K562 (cell line): ENCODE results near the gene AP2S1. TPM values are rescaled to one million over a fixed set of nuclear protein-coding genes. Genes with fewer than 3 reads are reported as not detected.
A peak's percentile ranks its signal among the peaks of the same experiment; 100 is the strongest.

Experiments
- ATAC-seq: fragments of 200-7000 bp; cut with Tn5 transposase; 3 replicates; pipeline ENCODE4 v1.9.1; 2020; ENCODE audit warnings: moderate library complexity
- BruUV-seq: library from RNA; stranded (reverse); fragments of 400-500 nt; replicated peaks from 2 replicates; lab custom pipeline; 2021; lab: Mats Ljungman, UMichigan
- CTCF ChIA-PET: fragments of 300-600 bp; formaldehyde crosslinking; extraction: SDS; loops from one replicate; lab custom pipeline; 2021; ENCODE audit warnings: low intra/inter-chr PET ratio; lab: Yijun Ruan, JAX
- POLR2A ChIA-PET: fragments of 300-600, 350-650 bp; sonication (Branson Sonifier 250); formaldehyde crosslinking; extraction: SDS; loops from one replicate; lab custom pipeline; 2021; ENCODE audit warnings: antibody characterized with exemption, inconsistent platforms; lab: Yijun Ruan, JAX
- DNase-seq, 4 experiments: peaks; one replicate each; pipeline versions ENCODE4 v3.0.0 to v3.0.0-alpha.2; 2011 to 2018; ENCODE audit warnings: low spot score in 3 of 4, mixed read lengths in 3 of 4; ENCODE audit errors: extremely low read depth in 1 of 4
- FAIRE-seq: peaks from 2 replicates; lab custom pipeline; 2011; peaks lifted over from hg19 to GRCh38; lab: Jason Lieb, UNC
- H2AFZ ChIP-seq: 2 replicates; pipeline ENCODE4 v1.6.0; 2011; ENCODE audit warnings: low read depth, low read length, control low read depth, inconsistent platforms
- H3K27ac ChIP-seq: fragments of 200-600 bp; 3 replicates; pipeline ENCODE4 v1.8.0; 2011; ENCODE audit warnings: low read depth, mild to moderate bottlenecking, control low read depth, inconsistent platforms, low read length, moderate library complexity, mixed read lengths; ENCODE audit errors: extremely low read depth
- H3K27me3 ChIP-seq, 2 experiments: fragments of 300-600 bp in 1 of 2; 2 replicates in 1 of 2; 3 replicates in 1 of 2; pipeline versions ENCODE4 v1.6.0 to v1.8.0; 2011; ENCODE audit warnings: inconsistent platforms in 2 of 2, low read length in 2 of 2, mild to moderate bottlenecking in 1 of 2, mixed read lengths in 1 of 2, moderate library complexity in 1 of 2; ENCODE audit not compliant: control insufficient read depth in 2 of 2, insufficient read depth in 2 of 2
- H3K36me3 ChIP-seq: fragments of 300-600 bp; 3 replicates; pipeline ENCODE4 v1.8.0; 2011; ENCODE audit warnings: mild to moderate bottlenecking, low read length, inconsistent platforms; ENCODE audit not compliant: control insufficient read depth, insufficient read depth
- H3K4me1 ChIP-seq, 2 experiments: fragments of 200-600 bp in 1 of 2; replicated peaks in 1 of 2; 2 replicates in 1 of 2; 3 replicates in 1 of 2; pipeline versions ENCODE4 v1.5.1 to v1.8.0; 2011; ENCODE audit warnings: inconsistent platforms in 2 of 2, low read length in 2 of 2, mild to moderate bottlenecking in 1 of 2, mixed read lengths in 1 of 2, moderate library complexity in 1 of 2; ENCODE audit not compliant: control insufficient read depth in 2 of 2, insufficient read depth in 2 of 2
- H3K4me2 ChIP-seq: 2 replicates; pipeline ENCODE4 v1.6.1; 2011; ENCODE audit warnings: low read length, control low read depth, inconsistent platforms, mixed read lengths; ENCODE audit not compliant: insufficient read depth
- H3K4me3 ChIP-seq: fragments of 200-600 bp; sonication (generic), shearing (Covaris generic); 2 replicates; pipeline ENCODE4 v1.5.1; 2016; ENCODE audit warnings: control low read depth, inconsistent platforms
- H3K79me2 ChIP-seq: fragments of 200-600 bp; 3 replicates; pipeline ENCODE4 v1.8.0; 2011; ENCODE audit warnings: low read length, inconsistent platforms; ENCODE audit not compliant: control insufficient read depth, insufficient read depth
- H3K9ac ChIP-seq, 2 experiments: 2 replicates each; pipeline versions ENCODE4 v1.6.0 to v1.6.1; 2011; ENCODE audit warnings: low read depth in 2 of 2, low read length in 2 of 2, control low read depth in 1 of 2, inconsistent platforms in 1 of 2, mild to moderate bottlenecking in 1 of 2, mixed read lengths in 1 of 2; ENCODE audit not compliant: insufficient read depth in 1 of 2
- H3K9me1 ChIP-seq: one replicate; pipeline ENCODE4 v1.6.0; 2011; ENCODE audit warnings: inconsistent platforms, mild to moderate bottlenecking, low read length, moderate library complexity; ENCODE audit not compliant: control insufficient read depth, insufficient read depth
- H3K9me3 ChIP-seq: replicated peaks from 2 replicates; pipeline ENCODE4 v1.5.1; 2011; ENCODE audit warnings: low read depth, low read length, inconsistent platforms; ENCODE audit not compliant: control insufficient read depth, insufficient read depth
- H4K20me1 ChIP-seq: replicated peaks from 2 replicates; pipeline ENCODE4 v1.6.1; 2011; ENCODE audit warnings: low read length, inconsistent platforms, mixed read lengths; ENCODE audit not compliant: control insufficient read depth, insufficient read depth
- COPS2 ChIP-seq: fragments of 450-650 bp; conservative IDR thresholded peaks from 2 replicates; pipeline ENCODE4 v1.6.1; 2016; ENCODE audit warnings: mild to moderate bottlenecking, moderate library complexity
- FOXA3 ChIP-seq, 2 experiments: fragments of 450-650 bp in 1 of 2; sonication (generic) in 1 of 2; formaldehyde crosslinking; IDR thresholded peaks in 1 of 2; conservative IDR thresholded peaks in 1 of 2; 2 replicates each; pipeline versions ENCODE4 v1.4.0 to v1.8.0; 2020 to 2022; ENCODE audit warnings: mild to moderate bottlenecking in 2 of 2, missing genetic modification reagents in 1 of 2
- NCOA6 ChIP-seq: fragments of 450-650 bp; IDR thresholded peaks from 2 replicates; pipeline ENCODE4 v1.6.1; 2017; ENCODE audit warnings: mild to moderate bottlenecking
- NCOR1 ChIP-seq: fragments of 450-650 bp; IDR thresholded peaks from 2 replicates; pipeline ENCODE4 v1.6.1; 2016; ENCODE audit warnings: mild to moderate bottlenecking, moderate library complexity
- NFE2 ChIP-seq: IDR thresholded peaks from 2 replicates; pipeline ENCODE4 v1.6.1; 2014; ENCODE audit warnings: antibody characterized with exemption, low read depth
- PRMT5 ChIP-seq: sonication (generic); formaldehyde crosslinking; IDR thresholded peaks from 2 replicates; pipeline ENCODE4 v1.5.0; 2020; ENCODE audit warnings: missing genetic modification reagents
- RBM15 ChIP-seq: fragments of 200-400 bp; formaldehyde crosslinking; IDR thresholded peaks from 2 replicates; pipeline ENCODE4 v1.6.1; 2018; ENCODE audit warnings: mild to moderate bottlenecking, low read length, moderate library complexity; ENCODE audit not compliant: insufficient read depth
- ZBTB7A ChIP-seq: IDR thresholded peaks from 2 replicates; pipeline ENCODE4 v1.6.1; 2011; ENCODE audit warnings: low read depth, mild to moderate bottlenecking, low read length, moderate library complexity, borderline replicate concordance; ENCODE audit not compliant: control insufficient read depth
- WGBS: fragments of 100-300 bp; shearing (Covaris generic); methylation state at CpG from one replicate; pipeline ENCODE4 v1.1.6; 2016; ENCODE audit warnings: low coverage, mixed read lengths; ENCODE audit not compliant: insufficient coverage; ENCODE audit errors: missing lambda C conversion rate; 5-methylcytosine and 5-hydroxymethylcytosine counted together
- in situ Hi-C: fragments of 300-500 bp; cut with MboI; formaldehyde crosslinking; loops from 4 replicates; pipeline ENCODE4 v1.15.0; 2018; ENCODE audit warnings: inconsistent platforms, mixed read lengths
- intact Hi-C: fragments of 100-400 bp; cut with micrococcal nuclease; formaldehyde crosslinking; loops from 2 replicates; pipeline ENCODE4 v1.14.2; 2022
- polyA plus RNA-seq, 8 experiments: library from polyadenylated mRNA; depleted of rRNA in 4 of 8; stranded (reverse) in 5 of 8; unstranded in 3 of 8; fragments of >200 nt; fragmentation: Nextera tagmentation in 2 of 8; fragmentation: Illumina TruSeq in 1 of 8; extraction: Ambion mirVana in 2 of 8; extraction: Trizol in 1 of 8; gene quantifications; 2 replicates each; pipeline versions ENCODE4 v1.2.1 to v1.2.3, GENCODE V29; 2011 to 2014; ENCODE audit warnings: inconsistent platforms in 1 of 8, missing spikeins in 1 of 8
- total RNA-seq, 7 experiments: library from RNA; depleted of rRNA in 6 of 7; stranded (reverse); fragments of >200 nt in 6 of 7; fragmentation: Illumina TruSeq in 2 of 7; extraction: Trizol in 2 of 7; gene quantifications; 2 replicates each; pipeline versions ENCODE4 v1.2.1 to v1.2.3, GENCODE V29; 2011 to 2021; ENCODE audit warnings: low replicate concordance in 1 of 7

Gene AP2S1
- total and polyA plus RNA-seq, 9 of the 15 experiments (the other 6 are each of a cell fraction or from before 2014, with no cell fraction given) = 32.4 to 294 (median 136) TPM

GRCh38 chr19:46847528-46847927, 3.1 kb downstream of the AP2S1 start:
- Histone ChIP-seq H3K27ac (no peak overlapping the region), H3K9me1 (no peaks in the 10 kb centered on the region), H4K20me1 (peaks cover 9% of the 10 kb centered on the region), H2AFZ (no peak overlapping the region), H3K36me3 (peaks cover 39% of the 10 kb centered on the region; the same call in 2 of the 3 replicates), H3K4me3 (no peak overlapping the region), H3K79me2 (peaks cover 53% of the 10 kb centered on the region), H3K27me3 (no peaks in the 10 kb centered on the region), H3K9me3 (no peaks in the 10 kb centered on the region), H3K4me2 (no peak overlapping the region), H3K9ac (no peak overlapping the region), H3K4me1 (peaks cover 36 to 52% of the 10 kb centered on the region in 2 experiments)
- no peak for TF ChIP-seq RBM15
- no peak for TF ChIP-seq COPS2
- no peak for TF ChIP-seq FOXA3 (CRISPR knock-in tag; conservative IDR thresholded peaks at IDR 0.05 in 1 of 2, IDR thresholded peaks at IDR 0.05 in 1 of 2)
- TF ChIP-seq NCOR1 = no peak
- TF ChIP-seq PRMT5 = no peak
- TF ChIP-seq ZBTB7A = no peak
- no peak for TF ChIP-seq NCOA6
- no peak for TF ChIP-seq NFE2
- in situ Hi-C loops = no loop called here
- DNase-seq (no peak), ATAC-seq (no peak), FAIRE-seq (no peak)
- CTCF ChIA-PET = no interaction called here
- BruUV-seq = TSS peak; percentile 39
- intact Hi-C loops = no loop called here
- POLR2A ChIA-PET = interaction anchor here (1.1 kb wide), 1 partner anchor 59 kb away, joined by 3 read pairs; the partner anchor contains the start of gene SLC1A5
- WGBS = 90% methylated on average over 10 of the region's 11 CpGs
